HG02571 (cell line): ENCODE measurements around the gene ZDHHC14.

Experiments
- ATAC-seq: cut with Tn5 transposase; IDR thresholded peaks from one replicate; pipeline ENCODE4 v1.9.1; 2021; ENCODE audit warnings: mild to moderate bottlenecking, moderate library complexity; ENCODE audit not compliant: unreplicated experiment

The ZDHHC14 gene

GRCh38 chr6:157512382-157512682 lies 131.3 kb downstream of the ZDHHC14 start:
- no peak for ATAC-seq

- ATAC-seq = no peak
Measured at GRCh38 chr6:157513004-157513603, 132.1 kb downstream of the ZDHHC14 start.

- no peak for ATAC-seq
Measured at GRCh38 chr6:157513619-157514485, 132.9 kb downstream of the ZDHHC14 start.

- ATAC-seq = no peak
Measured at GRCh38 chr6:157514659-157515496, 133.9 kb downstream of the ZDHHC14 start.

GRCh38 chr6:157516319-157517026 lies 135.5 kb downstream of the ZDHHC14 start:
- ATAC-seq = no peak

- ATAC-seq = no peak
Measured at GRCh38 chr6:157517601-157518359, 136.8 kb downstream of the ZDHHC14 start.

GRCh38 chr6:157518397-157519250 lies 137.6 kb downstream of the ZDHHC14 start:
- ATAC-seq = no peak

GRCh38 chr6:157519255-157520116 lies 138.5 kb downstream of the ZDHHC14 start:
- no peak for ATAC-seq

- ATAC-seq = no peak
Measured at GRCh38 chr6:157520117-157520406, 139.1 kb downstream of the ZDHHC14 start.

GRCh38 chr6:157520596-157521361 lies 139.8 kb downstream of the ZDHHC14 start:
- no peak for ATAC-seq

GRCh38 chr6:157521362-157522335 lies 140.7 kb downstream of the ZDHHC14 start:
- no peak for ATAC-seq

GRCh38 chr6:157522472-157522871 lies 141.5 kb downstream of the ZDHHC14 start:
- ATAC-seq = no peak

GRCh38 chr6:157524735-157525134 lies 143.7 kb downstream of the ZDHHC14 start:
- no peak for ATAC-seq

- no peak for ATAC-seq
Measured at GRCh38 chr6:157525292-157525889, 144.4 kb downstream of the ZDHHC14 start.

GRCh38 chr6:157525918-157526425 lies 145.0 kb downstream of the ZDHHC14 start:
- no peak for ATAC-seq

- ATAC-seq = peak; percentile 89
Measured at GRCh38 chr6:157527471-157527907, 146.5 kb downstream of the ZDHHC14 start.
